NCI-H2029 (cell line): ENCODE results near the gene LIN52.

Experiments
- DNase-seq: peaks from one replicate; lab custom pipeline; 2025; lab: John Stamatoyannopoulos, UW

Gene LIN52

DNA sequence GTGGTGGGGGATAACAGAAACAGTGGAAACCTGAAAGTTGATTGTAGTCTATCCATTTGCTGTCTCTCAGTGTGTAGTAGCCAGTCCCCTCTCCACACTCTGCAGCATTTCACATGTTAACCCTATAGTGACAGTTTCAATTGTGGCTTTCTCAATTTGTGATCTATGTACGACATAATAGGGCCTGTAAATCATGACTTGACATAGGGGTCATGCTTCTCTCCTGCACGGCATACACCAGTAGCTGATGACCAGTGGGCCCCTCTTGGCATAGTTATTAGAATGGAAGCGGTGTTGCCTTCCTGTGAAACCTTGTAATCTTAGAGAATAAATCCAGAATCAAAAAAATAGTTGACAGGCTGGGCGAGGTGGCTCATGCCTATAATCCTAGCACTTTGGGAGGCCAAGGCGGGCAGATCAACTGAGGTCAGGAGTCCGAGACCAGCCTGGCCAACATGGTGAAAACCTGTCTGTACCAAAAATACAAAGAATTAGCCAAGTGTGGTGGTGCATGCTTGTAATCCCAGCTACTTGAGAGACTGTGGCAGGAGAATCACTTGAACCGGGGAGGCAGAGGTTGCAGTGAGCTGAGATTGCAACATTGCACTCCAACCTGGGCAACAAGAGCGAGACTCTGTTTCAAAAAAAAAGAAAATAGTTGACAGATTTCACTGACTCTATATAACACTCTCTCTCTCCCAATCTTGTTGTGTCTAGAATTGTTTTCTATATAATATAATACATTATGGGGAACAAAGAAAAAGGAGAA, 109.9 kb downstream of the LIN52 start:
- DNase-seq, result no peak

DNA sequence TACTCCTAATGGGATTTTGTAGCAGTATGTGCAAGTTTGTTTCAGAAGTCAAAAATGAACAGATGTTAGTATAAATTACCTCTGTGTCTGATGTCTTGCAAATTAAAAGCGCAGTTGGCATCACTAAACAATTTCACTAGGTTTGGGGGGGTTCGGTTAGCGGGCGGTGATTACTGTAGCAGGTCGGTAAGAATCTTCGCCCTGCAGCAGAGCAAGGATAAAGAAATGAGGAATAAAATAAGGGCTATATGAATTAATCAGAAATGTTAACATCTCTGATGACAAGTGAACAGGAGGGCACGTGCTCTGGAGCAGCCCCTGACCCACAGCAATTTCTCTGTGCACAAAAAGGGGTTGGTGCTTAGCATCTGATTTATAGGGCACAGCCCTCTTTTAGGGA, 110.9 kb downstream of the LIN52 start:
- no peak for DNase-seq

DNA sequence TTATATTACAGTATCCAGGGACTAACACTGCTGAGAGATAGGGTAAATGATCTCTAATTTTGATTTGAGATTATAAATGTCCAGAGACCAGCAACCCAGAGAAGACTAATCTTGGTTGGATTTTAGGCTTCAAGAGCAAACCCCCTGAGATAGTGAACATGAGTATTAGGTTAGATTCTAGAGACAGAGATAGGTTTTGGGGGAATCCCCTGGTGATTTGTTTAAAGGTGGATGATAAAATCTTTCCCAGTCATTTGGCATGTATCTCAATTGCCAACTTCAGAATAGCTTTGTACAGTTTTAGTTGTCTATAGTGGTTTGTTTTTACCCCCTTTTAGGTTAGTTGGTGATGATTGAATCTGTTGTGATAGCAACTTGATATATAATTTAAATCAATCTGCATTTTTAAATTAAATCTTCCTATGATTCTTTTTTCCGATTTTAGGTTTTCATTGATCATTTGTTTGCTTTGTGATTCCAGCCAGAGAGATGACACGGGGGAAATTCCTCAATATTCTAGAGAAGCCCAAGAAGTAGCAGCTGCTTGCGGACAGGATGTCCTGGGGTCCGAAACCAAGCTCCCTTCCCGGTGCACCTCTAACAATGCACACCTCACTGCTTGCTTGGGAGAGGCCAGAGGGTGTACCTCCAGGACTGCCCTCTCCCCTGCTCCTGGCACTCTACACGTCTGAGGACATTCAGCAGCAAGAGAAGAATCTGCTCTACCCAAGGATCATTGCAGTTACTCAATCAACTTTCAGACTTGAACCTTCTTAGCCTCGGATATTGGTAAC, 113.9 kb downstream of the LIN52 start:
- no peak for DNase-seq

DNA sequence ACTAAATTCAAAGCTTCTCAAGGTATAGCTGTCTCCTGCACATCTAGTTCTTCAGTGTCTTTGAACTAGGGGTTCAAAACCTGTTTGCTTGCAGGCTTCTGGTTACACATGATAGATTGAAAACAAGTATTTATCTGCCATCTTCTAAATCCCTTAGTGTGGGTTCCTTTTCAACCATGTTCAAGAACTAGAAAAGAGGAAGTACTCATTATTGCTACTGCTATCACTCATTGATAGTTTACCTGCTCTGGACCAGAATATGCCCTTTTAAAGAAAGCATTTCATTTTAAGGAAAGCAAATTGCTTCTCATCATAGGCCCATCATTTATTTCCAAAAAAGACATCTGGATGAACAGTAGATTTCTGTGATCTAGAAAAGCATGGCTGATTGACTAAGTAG, 117.4 kb downstream of the LIN52 start:
- no peak for DNase-seq

DNA sequence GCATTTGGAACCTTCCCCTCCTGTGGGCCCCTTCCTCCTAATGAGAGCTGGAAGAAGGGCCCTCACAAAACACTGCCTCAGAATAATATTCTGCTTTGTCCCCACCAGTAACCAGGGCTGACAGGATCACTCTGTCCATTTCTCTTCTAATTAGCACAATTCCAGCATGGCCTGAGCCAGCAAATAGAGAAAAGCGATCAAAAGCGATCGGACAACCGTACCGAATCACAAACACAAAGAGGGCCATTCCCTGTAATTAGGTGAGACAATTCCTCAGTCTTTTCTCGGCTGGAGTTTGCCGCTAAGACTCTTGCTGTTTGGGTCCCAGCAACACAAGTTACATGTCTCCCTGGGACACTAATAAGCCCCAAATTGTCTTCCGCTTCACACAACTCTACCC, 118.9 kb downstream of the LIN52 start:
- DNase-seq, result no peak

DNA sequence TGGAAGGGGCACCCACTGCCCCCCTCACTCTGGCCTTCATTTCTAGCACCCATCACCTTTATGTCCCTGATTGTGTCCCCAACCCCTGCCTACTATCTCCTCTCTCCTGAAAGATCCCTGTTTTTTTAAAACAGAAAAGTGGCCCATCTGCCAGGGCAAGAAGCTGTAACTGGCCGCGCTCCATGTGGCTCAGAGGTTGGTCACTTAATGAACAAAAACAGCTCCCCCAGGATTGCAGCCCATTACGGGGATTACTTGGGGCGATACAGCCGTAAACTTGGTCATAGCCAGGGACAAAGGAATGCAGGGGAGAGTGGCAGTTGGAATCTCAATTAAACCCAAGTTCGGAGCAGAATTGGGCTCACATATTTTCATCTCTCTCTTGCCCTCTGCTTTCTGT, 119.7 kb downstream of the LIN52 start:
- DNase-seq, result no peak

DNA sequence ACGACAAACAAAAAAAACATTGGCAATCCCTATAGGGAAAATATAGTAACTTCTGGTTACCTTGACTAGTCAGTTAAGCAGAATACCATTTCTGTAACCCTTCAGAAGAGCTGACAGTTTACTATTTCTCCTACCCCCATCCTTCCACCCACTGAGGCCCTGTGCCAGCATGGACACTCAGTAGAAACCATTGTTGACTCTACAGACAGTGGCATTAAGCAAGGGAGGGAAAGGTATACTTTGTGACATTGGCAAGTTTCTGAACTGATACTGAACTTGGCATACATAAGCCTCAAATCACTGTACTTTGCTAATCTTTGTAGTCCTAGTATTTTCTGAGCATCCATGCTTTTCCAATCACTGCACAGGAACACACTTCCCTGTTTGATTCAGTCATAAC, 121.1 kb downstream of the LIN52 start:
- no peak for DNase-seq

DNA sequence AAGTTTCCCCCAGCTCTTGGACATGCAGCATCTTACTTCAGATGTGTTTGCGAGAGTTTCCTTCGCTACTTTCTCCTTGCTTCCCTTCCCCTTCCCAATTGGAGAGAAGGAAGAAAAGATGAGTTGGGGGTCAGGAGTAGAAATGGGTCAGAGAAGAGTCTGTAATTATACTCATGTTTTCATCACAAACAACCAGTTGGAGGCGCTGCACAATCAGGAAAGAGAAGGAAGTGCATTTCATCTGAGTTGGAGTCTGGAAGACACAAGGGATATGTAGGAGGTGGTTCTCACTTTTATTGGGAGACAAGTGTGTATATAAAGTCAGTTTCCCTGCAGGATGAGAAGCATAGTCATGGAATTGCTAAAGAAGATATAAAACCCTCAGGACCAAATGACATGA, 123.2 kb downstream of the LIN52 start:
- no peak for DNase-seq

DNA sequence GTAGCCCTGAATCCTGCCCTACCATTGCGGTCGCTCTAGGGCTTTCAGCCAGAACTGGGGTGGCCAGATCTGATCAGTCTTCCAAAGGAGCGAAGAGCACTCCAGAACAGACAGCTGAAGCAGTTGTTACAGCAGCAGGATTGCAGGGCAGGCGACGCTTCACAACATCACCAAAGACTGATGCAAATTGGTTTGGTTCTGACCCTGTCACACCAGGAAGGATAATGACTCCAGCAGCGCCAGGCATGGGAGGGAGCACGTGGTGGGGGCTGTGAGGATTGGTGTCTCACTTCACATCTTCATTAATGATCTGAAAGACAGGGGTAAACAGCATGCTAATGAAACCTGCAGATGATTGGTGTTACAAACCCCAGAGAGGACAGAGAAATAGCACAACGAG, 123.9 kb downstream of the LIN52 start:
- DNase-seq, result no peak

DNA sequence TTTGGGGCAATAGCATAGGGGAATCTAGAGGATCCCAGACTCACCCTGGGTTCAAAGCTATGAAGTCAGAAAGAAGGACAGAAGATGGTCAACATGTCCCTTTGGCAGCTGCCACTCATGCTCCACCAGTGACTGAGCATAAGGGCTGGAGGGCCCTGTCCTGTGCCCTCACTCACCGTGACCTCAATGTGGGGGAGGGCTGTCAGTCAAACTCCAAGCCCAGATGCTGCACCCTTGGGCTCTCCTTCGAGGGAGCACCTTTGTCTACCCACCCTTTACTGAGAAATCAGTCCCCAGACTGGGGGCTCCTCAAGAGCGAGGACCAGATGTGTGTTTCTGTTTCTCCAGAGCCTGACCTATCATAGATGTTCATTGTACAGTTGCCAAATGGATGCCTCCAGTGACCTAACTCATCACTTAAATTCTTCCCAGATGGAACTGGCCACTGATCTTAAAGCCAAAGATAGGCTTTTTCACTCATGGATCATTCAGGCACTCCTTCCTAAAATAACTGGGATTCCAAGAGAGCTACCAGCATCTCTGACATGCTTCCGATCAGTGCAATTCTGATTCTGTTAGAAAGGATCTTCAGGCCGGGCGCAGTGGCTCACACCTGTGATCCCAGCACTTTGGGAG, 127.3 kb downstream of the LIN52 start:
- no peak for DNase-seq

DNA sequence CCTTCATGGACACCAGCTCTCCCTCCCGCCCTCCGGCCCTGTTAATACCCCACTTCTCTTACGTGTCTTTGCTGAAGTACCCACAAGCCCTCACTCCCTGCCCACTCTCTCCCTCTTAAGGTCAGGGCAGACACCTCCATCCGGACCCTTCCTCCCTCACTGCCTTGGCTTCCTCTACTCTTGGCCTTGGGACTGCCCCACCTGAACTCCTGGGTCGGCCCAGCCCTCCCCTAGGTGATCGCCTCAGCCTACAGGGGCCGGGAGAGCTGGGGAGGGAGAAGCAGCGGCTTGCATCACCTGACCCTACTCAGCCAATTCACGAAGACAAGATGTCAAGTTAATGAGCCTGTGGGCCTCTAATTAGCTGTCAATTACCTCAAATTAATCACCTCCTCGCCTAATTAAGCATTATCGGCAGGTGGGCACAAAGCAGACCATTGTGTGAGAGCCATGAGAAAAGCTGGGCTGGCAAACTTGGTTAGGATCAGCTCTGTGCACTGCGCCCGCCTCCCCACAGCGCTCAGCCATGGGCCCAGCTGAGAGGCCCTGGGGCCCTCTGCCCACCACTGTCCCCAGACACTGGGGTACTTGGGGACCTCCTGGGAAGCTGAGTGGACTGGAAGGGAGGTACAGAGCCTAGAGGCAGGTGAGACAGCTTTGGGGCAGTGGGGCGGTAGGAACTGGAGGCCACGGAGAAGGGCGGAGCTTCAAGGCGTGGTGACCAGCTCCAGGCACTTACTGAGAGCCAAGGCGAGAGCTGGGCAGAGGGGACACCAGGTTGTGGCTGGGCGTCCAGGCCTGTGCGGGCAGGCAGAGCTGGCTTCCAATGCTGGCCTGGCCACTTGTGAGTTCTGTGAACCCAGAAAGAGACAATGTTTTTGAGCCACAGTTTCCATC, 129.4 kb downstream of the LIN52 start:
- no peak for DNase-seq

DNA sequence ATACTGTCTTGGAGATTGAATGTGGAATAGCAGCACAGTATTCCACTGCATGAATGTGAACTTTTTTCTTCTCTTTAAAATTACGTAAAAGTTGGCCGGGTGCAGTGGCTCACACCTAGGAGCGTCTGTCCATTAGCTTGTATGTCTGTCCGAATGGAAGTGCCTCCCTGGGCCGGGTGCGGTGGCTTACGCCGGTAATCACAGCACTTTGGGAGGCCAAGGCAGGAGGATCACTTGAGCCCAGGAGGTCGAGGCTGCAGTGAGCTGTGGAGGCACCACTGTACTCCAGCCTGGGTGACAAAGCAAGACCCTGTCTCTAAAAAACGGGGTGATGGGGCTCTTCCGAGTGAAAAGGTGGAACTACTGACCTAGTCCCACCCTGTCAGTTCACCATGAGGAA, 131.9 kb downstream of the LIN52 start:
- no peak for DNase-seq

DNA sequence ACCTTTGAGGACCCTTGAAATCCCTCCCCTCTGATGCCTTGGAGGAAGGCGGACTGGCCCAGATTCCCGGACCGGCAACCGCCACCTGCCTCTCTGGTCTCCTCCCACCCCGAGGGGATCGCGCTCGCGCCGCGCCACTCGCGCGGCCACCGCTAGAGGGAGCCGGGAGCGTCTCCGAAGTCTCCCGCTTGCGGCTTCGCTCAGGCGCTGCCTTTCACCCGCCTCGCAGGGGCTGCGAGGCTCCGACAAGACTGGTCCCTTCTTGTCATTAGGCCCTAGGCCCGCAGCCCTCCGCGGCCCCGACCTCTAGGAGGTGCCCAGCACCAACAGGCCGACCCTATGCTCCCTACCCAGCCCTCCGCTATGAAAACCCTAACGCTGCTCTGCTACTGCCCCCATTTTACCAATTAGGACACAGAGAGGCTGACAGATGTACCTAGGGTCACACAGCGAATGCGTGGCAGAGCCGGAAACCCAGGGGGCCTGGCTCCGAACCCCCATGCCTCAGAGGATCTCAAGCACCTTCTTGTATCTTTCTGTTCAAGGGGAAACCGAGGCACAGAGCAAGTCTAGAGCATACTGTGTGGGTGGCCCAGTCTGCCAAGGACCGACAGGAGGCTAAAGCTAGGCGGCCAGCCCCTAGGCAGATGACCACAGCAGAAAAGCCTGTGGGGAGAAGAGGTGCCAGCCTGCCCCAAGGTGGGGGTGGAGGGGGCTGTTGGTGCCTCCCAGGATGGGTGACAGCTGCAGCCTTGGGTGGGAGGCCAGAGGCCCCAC, 133.1 kb downstream of the LIN52 start:
- peak; percentile 29 for DNase-seq

DNA sequence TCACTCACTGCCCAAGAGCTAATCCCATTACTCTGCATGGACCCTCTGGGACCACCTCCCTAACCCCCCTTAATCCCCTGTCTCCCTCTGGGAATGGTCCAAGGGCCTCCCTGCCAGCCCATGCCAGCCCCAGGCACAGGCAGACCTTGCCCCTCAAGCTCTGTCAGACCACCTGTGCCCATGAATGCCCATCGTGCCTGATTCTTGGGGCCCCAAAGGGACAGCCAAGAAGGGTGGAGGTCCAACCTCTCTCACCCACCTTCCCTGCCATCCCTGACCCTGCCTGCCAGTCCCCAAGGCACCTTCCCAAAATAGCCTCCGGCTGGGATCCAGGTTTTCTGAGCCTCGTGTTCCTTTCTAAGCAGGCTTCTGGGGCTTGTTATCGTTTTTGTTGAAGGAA, 133.7 kb downstream of the LIN52 start:
- DNase-seq, result no peak

DNA sequence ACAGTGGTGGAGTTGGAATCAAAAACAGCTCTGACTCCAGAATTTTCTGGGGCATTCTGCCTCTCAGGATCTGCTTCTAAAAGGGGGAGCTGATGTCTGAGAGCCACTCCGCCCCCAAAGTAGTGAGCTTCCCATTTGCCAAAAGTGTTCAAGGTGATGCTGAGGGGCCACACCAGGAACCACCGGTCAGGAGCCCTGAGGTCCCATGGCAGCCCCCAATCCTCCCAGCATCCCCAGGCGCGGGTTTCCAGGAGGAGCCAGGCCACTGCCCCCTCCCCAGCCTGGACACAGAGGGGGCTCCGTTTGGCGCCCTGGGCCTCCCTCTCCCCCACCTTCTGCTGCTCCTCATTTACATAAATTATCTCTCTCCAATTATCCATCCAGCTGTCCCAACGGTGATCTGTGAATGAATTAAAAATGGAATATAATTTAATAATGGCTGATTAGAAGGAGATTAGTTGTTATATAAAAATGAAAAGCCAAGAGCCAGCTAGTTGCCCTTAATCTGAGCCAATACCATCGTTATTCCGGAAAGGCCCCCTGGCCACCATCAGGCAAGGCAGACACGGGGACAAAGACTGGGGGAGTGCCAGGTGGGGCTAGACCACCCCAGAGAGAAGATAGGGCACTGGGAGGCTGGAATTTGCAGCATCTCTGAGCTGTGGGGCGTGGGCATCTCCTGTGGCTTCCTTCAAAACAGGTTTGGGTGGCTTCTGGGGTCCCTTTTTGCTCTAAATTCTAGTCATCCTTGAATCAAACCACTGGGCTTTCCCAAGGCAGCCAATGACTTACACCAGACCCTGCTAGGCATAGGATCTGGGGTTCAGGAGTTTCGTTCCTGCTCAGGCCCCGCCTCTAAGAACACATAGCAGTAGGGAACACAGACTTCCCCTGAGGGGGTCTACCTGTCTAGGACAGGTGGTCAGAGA, 134.8 kb downstream of the LIN52 start:
- DNase-seq, result no peak

DNA sequence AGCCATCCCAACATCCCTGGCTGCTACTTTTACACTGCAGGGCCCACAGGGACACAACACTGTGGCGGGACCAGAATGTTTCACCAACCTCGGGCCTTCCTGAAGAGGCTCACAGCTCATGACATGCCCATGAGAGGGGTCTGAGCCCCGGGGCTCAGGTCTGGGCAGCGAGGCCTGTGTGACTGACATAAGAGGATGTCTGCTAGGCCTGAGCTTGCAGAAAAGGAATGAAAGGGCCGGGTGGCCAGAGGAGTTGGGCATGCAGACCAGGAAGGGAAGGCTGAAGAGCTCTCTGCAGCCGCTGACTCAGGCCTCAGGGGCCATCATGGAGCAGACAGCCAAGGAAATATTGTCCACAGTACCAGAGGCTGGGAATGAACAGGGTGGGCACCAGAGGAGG, 136.2 kb downstream of the LIN52 start:
- DNase-seq, result no peak

DNA sequence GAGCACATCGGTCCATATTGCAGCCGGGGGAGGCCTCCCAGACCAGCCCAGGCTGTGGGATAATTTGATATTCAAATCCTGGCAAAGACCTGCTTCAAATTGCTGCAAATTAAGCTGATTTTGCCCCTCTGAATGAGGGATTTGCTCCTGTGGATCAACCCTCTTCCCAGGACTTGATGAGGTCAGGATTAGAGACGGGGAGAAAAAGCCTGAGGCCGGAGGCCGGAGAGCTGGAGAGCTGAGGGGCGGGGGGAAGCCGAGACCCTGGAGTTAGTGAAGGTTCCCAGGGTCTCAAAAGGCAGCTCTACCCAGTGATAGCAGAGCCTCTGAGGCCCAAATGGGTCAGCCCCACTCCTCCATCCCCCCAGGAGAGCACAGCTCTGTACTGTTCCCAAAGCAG, 137.0 kb downstream of the LIN52 start:
- DNase-seq, result no peak

DNA sequence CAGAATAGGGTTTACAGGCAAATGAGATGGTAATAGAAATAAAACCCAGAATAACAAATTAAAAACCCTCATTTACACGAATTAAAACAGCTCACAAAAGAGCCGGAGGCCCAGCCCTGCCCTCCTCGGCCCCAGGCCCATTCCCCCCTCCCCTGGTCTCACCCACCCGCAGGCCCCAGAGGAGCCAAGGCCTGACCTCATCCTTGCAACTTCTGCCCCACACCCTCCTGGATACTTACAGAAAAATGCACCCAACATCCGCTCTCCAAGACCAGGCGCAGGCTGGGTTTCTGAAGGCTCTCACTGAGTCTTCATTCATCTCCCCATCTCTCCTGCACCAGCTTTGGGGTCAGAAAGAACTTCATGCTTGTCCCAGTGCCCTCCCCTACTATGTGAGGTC, 138.3 kb downstream of the LIN52 start:
- DNase-seq, result no peak

DNA sequence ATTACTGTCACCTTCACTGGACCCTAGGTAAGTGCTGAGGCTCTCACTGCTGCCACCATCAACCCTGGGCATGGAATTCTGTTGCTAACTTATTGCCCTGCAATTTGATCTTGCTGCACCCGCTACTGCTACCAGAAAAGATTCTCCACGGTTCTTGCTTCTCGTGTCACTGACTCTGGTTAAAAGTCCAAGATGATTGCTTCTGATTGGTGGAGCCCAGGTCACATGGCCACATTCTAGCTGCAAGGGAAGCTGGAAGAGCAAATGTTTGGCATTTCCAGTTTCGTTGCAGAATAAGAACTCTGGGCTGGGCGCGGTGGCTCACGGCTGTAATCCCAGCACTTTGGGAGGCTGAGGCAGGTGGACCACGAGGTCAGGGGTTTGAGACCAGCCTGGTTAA, 147.0 kb downstream of the LIN52 start:
- no peak for DNase-seq

DNA sequence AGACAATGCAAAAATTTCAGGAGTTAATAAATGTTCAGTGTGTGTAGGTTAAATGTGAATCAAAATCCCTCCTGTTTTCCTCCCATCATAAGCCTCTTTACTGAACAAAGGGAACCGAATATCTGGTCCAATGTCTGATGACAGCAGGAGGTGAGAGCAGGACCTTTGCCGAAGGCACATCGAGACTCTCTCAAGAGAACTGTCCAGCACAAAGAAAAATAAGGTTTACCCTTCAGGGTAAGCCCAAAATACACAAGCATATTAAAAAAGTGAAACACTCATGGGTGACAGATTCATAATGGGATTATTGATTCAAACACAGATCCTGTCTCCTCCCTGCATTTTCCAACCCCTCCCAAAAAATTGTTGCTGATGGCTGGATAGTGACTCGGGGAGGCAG, 150.3 kb downstream of the LIN52 start:
- DNase-seq, result no peak
